HG02798 (cell line): ENCODE results near the gene ZMYND10.

Experiments used
- ATAC-seq: cut with Tn5 transposase; IDR thresholded peaks from one replicate; pipeline ENCODE4 v1.9.1; 2021; ENCODE audit warnings: mild to moderate bottlenecking; ENCODE audit not compliant: unreplicated experiment, poor library complexity

The ZMYND10 gene

DNA sequence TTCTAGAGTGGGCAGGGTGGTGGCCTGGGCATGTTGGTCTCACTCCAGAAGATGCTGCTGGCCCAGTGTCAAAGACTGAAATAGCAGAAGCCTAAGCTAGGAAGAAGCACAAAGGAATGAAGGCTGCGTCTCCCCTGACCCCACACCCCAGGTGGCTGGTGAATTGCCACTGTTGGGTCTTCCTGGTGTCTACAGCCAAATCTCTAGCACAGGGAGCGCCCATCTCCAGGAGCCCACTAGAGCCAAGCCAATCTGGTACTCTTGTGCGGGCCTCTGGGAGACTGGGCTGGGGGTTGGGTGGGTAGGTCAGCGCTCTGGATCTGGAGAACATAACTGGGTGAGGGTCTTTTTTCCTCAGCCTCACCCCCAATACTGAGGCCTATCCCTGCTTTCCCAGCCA is 18.4 kb downstream of the ZMYND10 start:
- no peak for ATAC-seq

DNA sequence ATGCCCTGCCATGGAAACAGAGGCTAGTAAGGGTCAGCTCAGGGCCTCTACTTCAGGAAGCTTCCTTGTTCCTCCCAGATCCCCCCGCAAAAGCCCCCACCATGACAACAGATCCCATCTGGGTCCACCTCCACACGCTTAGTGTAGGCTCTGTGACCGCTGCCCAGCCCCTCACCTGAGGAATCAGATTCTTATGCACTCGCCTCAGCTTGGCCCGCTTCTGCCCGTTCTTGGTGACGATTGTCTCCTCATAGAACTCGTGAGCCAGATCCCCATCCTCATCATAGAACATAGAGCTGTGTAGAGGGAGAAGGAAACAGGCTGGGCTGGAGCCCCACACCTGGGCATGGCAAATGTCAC is 19.4 kb downstream of the ZMYND10 start:
- no peak for ATAC-seq

DNA sequence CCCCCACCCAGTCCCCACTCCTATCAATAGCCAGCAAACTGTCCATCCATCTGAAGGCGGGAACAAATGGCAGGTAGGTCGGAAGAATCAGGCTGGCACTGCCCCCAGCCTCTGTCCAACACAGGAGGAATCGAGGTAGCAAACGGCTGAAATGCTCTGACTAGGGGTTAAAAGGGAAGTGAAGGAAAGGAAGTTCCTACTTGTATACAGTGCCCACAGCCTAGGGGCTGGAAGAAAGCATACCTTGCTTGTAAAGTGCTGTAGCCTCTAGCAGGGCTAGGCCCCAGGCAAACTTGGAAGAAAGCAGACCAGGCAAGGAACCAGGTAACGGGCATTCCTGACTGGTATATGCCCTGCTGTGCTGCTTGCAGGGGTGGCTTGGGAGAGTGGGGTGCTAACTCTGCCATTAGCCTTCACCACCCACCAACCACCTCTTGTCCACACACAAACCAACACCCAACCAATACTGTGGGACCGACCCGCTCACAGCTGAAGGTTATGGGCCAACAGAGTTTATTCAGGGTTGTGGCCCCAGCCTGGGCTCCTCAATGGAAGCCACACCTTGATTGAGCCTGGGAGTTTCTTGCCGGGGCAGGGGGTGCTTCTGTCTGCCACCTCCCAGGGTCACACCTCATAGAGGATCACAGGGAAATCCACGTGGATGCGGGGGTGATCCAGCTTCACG is 19.9 kb downstream of the ZMYND10 start:
- ATAC-seq = no peak

DNA sequence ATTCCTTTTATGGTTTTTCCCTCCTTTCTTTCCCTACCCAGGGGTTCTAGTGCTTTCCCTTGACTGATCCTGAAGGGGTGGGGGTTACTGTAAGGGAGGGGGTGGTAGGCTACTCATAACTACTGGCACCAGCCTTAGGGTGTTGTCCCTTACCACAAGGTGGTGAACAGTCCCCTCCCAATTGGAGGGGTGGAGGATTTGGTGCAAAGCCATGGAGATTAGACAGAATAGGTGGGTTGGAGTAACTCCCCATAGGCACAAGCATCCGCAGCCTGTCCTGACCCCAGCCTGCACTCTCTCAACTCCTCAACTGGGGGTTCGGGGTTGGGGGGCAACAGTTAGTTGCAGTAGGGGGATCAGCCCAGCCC is 20.4 kb downstream of the ZMYND10 start:
- ATAC-seq = no peak

DNA sequence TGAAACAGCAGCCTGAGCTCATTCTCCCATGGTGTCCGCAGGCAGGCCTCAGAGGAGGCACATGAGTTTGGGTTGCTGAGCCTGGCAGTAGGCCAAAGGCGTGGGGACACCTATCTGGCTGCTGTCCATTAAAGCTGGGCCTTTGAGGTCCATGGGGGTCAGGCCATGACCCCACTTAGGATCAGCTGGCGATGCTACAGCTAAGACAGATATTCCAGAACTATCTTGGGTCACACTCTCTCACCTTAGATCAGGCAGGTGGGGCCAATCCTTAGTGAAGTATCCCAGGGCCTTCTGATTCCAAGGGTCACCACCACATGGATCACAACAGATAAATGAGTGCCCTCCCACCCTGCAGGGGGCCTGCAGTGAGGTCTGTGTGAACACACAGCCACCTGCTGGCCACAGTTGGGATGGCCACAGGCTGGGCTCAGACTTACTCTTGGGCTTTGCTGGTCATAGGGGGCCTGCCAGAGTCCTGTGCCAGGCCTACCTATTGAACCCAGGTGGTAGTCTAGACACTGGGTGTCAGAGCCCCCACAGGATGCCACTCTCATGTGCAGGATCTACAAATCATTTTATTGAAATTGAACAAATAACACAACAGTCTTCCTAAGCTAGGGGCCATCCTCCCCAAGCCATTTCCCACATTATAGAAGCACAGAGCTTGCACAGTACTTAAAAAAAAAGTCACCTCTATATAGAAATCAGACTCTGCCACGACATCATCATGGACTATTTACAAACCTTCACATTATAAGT is 21.0 kb downstream of the ZMYND10 start:
- ATAC-seq = no peak

DNA sequence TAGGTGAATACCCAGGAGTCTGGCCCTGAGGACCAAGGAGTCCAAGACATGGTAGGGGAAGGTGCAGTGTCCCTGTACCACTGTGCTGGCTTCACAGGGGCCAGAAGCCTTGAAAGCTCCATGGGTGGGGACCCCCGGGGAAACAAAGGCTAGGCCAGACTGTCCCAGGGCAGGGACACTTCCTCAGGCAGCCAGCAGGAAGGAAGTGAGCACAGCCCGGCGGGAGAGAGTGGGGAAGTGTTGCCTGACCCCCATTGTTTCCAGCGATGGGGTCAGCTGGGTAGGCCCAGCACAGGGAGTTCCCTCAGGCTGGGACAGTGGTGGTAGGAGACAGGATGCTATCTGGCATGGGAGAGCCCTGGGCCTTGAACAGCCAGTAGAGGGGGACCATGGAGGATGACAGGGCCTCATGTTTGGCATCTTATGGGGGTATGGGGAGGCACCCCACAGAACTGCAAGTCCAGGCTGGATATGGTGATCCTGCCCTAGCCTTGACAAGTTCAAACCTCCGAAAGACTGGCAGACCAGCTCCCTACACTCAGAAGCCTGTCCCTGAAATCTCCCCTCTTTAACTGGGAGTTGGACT is 21.8 kb downstream of the ZMYND10 start:
- no peak for ATAC-seq

DNA sequence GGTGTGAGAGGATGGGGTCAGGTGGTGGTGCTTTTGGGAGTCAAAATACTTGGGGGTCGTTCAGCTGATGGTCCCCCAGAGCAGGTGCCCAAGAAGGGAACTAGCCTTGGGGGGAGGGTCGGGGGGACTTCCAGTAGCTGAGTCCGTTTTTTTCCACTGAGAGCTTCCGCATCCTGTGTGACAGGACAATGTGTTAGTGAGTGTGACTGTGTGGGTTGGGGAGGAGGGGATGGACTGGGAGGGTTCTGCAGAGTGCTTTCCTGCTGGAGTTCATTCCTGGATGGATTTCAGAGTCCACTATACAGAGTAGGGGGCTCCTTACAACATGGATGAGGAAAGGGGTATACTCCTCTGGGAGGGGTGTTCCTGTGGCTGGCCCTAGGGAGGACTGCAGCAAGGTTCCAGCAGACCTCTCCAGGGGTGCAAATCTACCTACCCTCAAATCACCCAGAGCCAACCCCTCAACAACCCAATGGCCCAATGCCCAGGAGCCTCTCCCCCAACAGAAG is 22.4 kb downstream of the ZMYND10 start:
- ATAC-seq = no peak

DNA sequence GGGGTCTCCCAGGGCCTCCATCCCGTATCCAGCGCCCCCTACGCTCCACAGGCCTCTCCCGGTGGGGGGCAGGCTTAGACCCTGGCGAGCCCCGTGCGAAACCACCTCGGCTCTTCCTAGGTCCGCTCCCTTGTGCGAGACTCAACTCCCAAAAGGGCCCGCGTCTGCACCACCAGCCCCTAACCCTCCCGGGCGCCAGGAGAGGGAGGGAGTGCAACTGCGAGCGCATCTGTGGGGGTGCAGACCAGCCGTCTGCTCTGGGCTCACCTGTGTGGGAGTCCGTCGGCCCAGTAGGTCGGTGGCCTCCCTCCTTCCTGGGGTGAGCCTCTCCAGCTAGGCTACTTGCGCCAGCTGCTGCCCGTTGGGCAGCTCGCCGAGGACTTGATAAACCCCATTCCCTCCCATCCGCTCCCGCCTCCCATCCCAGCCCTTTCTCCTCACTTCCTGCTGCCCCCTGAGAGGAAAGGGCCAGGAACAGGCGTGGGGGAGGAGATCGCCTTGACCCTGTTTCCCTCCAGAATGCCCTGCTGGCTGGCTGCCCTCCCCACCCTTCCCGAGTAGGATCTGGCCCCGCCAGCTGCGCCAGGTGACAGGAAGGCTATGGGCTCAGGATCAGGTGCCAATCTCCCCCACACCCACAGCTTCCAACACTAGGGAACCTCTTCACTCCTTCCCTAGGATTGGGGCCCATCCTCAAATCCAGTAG is 23.0 kb downstream of the ZMYND10 start, which contains the start of gene HYAL2:
Gene HYAL2 (minus strand): TSS at position 360 of the 706 bp plus-strand sequence. CDS start 2,256 bp downstream, outside the sequence.
- no peak for ATAC-seq

DNA sequence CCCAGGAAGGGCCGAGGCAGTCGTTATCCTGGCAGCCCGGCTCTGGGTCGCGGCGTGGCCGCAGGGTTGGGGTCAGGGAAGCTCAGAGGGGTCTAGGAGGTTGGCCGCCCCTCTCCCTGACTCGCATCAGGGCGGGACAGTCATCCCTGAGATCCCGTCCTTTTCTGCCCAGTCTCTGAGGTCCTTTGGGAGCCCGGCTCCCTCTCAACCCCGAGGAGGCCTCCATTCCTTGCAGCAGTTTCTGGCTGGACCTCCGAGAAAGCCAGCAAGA is 23.5 kb downstream of the ZMYND10 start:
- ATAC-seq = no peak

DNA sequence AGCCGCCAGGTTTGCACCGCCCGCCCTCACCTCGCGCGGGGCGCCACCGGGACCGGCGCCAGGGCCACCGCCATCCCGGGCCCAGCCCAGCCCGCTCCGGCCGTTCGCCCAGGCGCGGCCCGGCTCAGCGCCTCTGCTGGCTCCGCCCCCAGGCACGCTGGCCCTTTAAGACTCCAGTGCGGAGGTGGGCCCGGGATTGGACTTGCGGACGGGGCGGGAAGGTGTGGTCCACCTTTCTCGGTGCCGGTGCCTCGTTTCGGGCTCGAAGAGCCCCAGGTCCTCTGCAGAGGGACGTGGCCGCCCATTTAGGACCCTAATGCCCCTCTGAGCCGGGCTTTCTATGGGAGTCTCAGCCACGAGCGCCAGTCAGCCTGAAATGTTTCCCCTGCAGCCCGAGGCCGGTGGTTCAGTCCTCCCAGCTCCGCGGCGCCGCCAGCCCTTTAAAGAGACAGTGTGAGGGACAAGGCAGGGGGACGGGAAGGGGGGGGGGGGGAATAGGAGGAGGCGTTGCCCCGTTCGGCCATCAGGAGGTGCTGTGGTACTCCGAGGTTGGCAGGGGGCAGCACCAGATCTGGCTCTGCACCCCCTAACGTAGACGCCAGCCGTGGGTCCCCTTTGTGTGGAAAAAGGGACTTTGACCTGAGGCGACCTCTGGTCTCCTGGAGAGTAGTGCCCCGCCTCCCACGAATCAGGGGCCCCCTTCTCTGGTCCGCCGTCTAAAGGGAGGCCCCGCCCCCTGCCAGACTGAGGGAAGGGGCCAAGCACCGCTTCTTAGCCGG is 24.0 kb downstream of the ZMYND10 start:
- ATAC-seq = peak; percentile 83

DNA sequence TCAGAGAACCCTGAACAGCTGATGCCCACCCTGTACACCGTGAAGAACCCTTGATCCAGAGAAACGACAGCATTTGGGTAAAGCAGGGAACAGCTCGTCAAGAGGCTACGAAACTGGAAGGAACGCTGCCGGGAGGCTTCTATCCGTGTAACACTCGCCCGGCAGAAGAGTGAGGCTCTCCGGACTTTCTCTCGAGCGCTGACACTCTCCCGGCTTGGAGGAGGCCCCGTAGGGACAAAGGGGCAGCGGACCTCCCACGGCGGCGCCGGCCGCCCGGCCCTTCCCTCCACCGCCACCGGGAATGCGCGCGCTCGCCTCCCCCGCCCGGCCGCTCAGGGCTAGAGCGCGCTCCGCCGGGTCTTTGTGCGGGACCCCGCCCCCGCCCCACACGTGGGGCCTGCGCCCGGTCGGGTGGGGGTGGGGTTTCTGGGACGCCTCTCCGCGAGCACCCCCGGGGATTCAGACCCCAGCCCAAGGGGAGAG is 24.6 kb downstream of the ZMYND10 start:
- peak; percentile 62 for ATAC-seq

DNA sequence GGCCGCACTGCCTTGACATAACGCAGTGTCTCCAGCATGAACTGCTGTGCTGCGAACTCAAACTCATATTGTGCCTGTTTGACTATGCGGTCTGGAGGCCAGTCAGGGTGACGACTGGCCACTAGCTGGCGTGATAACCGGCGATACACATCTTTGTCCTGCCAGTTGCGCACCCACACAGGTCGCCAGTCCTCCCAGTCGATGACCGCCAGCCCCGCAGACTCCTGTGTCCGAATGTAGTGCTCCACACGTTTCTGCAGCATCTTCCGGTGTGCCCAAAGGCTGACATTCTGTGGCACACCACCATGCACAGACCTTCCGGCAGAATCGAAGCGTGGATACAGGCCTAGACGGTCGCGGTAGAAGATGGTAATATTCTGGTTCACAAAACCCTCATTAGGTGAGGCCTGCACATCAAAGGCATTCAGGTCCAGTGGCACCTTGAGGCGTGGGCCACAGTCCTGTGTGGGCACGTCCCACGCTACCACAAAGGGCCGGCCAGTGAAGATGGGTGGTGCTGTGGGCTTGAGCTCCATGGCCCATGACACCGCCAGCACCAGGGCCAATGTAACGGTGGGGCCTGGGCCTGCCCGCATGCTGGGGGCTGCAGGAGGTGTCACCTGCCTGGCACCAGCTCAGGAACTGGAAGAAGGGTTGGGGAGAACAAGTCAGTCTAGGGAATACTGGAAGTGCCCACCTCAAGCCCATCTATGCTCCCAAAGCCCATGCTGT is 25.5 kb downstream of the ZMYND10 start:
- no peak for ATAC-seq

DNA sequence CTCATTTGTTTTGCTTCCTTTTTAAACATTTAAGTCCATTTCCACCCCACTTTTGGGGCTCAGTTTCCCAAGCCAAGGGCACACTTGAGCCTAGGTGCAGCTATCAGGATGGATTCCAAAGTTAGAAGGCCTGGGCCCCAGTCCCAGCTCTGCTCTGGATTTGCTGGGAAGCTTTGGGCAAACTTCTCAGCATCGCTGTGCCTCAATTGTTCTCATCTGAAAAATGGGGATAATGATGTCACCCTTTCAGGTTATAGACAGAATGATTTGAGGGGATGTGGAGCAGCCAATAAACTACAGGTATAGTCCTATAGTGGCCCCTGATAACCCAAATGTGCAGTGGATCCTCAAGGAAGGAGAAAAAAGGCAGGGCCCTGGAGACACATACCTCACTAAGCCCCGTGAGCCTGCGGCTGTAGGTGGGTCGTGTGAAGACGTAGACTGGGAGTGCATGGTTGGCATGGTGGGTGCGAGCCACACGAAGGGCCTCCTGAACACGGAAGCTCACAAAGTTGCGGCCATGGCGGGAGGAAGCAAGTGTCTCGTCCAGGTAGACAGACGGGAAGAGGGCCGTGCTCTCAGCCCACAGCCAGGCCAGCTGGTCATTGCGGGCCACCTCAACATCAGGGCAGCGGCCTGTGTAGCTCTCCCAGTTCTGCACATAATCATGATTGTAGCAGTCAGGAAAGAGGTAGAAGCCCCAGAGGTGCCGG is 26.2 kb downstream of the ZMYND10 start:
- ATAC-seq = no peak

DNA sequence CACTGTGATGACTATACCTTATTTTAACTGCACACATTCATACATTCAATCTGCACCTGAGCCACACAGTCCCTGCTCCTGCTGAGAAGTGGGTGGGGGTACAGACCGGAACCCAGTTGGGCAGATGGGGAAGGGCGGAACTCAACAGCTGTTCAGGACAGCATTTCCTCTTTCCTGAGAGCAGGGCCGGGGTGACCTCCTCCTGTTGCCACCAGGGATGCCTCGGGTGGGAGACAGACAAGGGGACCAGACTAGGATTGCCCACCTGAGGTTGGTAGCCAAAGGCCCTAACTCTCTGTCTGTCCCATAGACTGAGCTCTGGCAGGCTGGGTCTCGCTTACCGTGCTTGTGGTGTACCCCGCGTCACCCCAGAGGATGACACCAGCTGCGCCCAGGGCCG is 26.9 kb downstream of the ZMYND10 start:
- ATAC-seq = no peak

DNA sequence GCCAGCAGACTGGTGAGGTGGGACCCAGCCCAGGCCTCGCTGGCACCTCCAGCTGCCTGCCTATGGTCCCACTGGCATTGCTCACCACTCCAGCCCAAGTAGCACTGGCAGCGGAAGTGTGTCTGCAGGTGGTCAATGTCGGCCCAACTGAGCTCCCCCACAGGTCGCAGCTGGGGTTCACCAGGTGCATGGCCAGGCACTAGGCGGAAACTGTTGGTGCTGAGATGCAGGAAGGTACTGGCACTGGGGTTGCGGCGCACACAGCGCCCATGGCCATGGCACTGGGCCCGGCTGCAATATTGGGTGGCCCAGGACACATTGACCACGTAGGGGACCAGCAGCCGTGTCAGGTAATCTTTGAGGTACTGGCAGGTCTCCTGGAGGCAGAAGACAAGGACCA is 27.4 kb downstream of the ZMYND10 start:
- no peak for ATAC-seq

DNA sequence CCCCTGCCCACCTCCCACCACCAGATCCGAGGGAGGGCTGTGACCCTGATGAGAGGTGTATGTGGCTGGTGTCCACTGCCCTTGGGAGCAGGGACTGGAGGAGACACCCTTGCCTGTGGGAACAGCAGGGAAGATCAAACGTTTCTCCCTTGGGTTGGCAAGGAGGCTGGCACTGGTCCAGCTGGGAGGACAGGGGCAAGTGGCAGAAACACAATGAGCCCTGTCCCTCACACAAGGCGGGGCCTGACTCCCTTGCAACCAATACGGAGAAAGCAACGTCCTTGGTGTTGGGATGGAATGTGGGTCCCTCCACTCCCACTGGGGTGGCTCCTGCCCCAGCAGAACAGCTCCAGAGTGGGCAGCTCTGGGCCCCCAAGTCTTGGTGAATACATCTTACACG is 28.2 kb downstream of the ZMYND10 start:
- ATAC-seq = no peak

DNA sequence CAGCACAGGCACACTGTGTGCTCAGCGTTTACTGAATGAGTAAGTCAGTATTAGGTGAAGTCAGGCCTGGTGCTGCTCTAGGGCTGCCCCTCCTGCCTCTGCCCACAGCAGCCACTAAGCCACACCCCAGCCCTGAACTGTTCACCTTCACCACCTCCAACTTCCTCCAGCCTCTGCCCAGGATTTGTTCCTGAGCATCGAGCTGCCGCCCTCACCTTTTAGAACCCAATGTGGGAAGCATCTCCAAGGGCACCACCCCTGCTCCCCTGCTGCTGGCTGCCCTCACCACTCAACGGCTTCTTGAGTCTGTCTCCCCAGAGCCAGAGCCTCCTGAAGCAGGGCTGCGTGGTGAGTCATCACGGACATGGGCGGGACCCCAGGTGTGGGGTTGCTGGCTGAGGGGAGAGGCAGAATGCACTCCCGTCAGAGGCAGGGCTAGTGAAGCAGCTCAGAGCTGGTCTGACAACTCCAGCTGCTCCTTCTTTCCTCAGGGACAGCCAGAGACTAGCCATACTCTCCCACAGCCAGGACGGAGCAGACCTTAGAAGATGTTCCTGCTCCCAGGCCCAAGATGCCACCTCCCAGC is 28.8 kb downstream of the ZMYND10 start:
- ATAC-seq = no peak

DNA sequence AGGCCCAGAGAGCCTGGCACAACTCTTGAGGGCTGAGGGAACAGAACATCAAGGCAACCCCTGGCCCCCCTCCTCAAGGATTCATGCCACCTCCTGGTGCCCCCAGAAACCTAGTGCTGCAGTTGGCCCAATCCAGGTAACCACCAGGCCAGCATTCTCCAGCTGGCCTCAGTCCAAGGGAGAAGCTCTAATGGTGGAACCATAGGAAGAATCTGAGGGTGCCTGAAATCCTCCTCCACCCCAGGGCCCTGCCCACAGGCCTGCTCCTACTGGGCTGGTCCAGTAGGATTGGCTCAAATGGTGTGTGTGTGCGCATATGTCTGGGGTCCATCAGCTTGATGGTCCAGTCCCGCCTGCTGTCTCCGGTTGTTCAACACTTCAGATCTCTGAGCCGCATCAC is 30.7 kb downstream of the ZMYND10 start:
- no peak for ATAC-seq

DNA sequence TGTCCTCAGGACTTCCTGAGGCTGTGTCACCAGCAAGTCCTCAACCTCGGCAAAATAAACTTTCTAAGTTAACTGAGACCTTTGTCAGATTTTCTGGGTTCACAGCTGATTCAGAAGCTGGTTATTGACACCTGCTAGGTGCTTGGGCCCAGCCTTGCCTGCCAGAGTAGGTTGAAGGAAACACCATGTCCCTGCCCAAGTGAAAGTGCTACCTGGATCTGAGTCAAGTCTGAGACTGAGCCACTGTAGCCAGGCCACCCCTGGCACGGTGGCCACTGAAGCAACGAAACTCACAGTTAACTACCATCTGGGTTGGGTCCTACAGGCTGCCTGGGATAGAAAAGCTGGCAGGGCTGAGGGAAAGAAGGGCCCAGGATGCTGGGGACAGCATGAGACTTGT is 31.2 kb downstream of the ZMYND10 start:
- ATAC-seq = no peak
